Endothelial cell of umbilical vein (primary cell): ENCODE measurements around the gene NBPF26. TPM values are rescaled to one million over a fixed set of nuclear protein-coding genes. Genes with fewer than 3 reads are reported as not detected.
"Not testable (repeated sequence)": the region's sequence is repeated elsewhere in the genome, so short reads cannot be mapped to it uniquely, and the experiment has no call there.

Source experiments
- BruUV-seq: library from RNA; stranded (reverse); fragments of 400-500 nt; replicated peaks from 2 replicates; lab custom pipeline; 2021; lab: Mats Ljungman, UMichigan
- CTCF ChIA-PET: fragments of 300-600, 350-600 bp; sonication (Branson Sonifier 250); formaldehyde crosslinking; loops from one replicate; lab custom pipeline; 2021; ENCODE audit warnings: antibody characterized with exemption, inconsistent platforms; lab: Charles Lee
- POLR2A ChIA-PET: fragments of 300-600, 350-600 bp; sonication (Branson Sonifier 250); formaldehyde crosslinking; loops from one replicate; lab custom pipeline; 2021; ENCODE audit warnings: antibody characterized with exemption, inconsistent platforms; lab: Charles Lee
- DNase-seq: peaks from one replicate; pipeline ENCODE4 v3.0.0-alpha.2; 2011; ENCODE audit warnings: low read depth, low spot score
- FAIRE-seq: peaks from 2 replicates; lab custom pipeline; 2011; peaks lifted over from hg19 to GRCh38; lab: Jason Lieb, UNC
- H2AFZ ChIP-seq: 2 replicates; pipeline ENCODE4 v1.6.0; 2012; ENCODE audit warnings: low read depth, low read length, control low read depth, inconsistent platforms
- H3K27ac ChIP-seq: 2 replicates; pipeline ENCODE4 v1.5.1; 2011; ENCODE audit warnings: low read depth, mild to moderate bottlenecking, control low read depth, low read length, moderate library complexity; ENCODE audit not compliant: insufficient read depth
- H3K27me3 ChIP-seq, 2 experiments: 2 replicates each; pipeline versions ENCODE4 v1.6.0 to v1.6.1; 2011; ENCODE audit warnings: low read length in 2 of 2, mixed read lengths in 1 of 2; ENCODE audit not compliant: control insufficient read depth in 2 of 2, insufficient read depth in 2 of 2
- H3K36me3 ChIP-seq, 2 experiments: 2 replicates in 1 of 2; 3 replicates in 1 of 2; pipeline ENCODE4 v1.5.1; 2011; ENCODE audit warnings: low read length in 2 of 2, mild to moderate bottlenecking in 1 of 2, moderate library complexity in 1 of 2; ENCODE audit not compliant: control insufficient read depth in 2 of 2, insufficient read depth in 2 of 2; ENCODE audit errors: extremely low read depth in 1 of 2
- H3K4me1 ChIP-seq: 3 replicates; pipeline ENCODE4 v1.5.1; 2011; ENCODE audit warnings: mild to moderate bottlenecking, low read length; ENCODE audit not compliant: control insufficient read depth, insufficient read depth; ENCODE audit errors: extremely low read depth
- H3K4me2 ChIP-seq: 2 replicates; pipeline ENCODE4 v1.6.1; 2011; ENCODE audit warnings: low read length, control low read depth, mixed read lengths; ENCODE audit not compliant: insufficient read depth
- H3K4me3 ChIP-seq, 3 experiments: fragments of 200-600 bp in 1 of 3; sonication (generic), shearing (Covaris generic) in 1 of 3; replicated peaks in 1 of 3; 2 replicates each; pipeline ENCODE4 v1.5.1; 2011 to 2016; ENCODE audit warnings: control low read depth in 3 of 3, low read length in 3 of 3, mild to moderate bottlenecking in 2 of 3, inconsistent platforms in 1 of 3, low read depth in 1 of 3, moderate library complexity in 1 of 3; ENCODE audit not compliant: insufficient read depth in 1 of 3
- H3K79me2 ChIP-seq: 2 replicates; pipeline ENCODE4 v1.6.0; 2012; ENCODE audit warnings: low read length, inconsistent platforms; ENCODE audit not compliant: control insufficient read depth, insufficient read depth
- H3K9ac ChIP-seq: replicated peaks from 2 replicates; pipeline ENCODE3; 2011; ENCODE audit warnings: low read length, control low read depth; ENCODE audit not compliant: insufficient read depth; ENCODE audit errors: extremely low read depth
- H3K9me1 ChIP-seq: replicated peaks from 3 replicates; pipeline ENCODE4 v1.6.0; 2011; ENCODE audit warnings: mild to moderate bottlenecking, low read length; ENCODE audit not compliant: control insufficient read depth, insufficient read depth; ENCODE audit errors: extremely low read depth
- H3K9me3 ChIP-seq: replicated peaks from 2 replicates; pipeline ENCODE4 v1.5.1; 2012; ENCODE audit warnings: low read length, inconsistent platforms; ENCODE audit not compliant: control insufficient read depth, insufficient read depth
- H4K20me1 ChIP-seq: replicated peaks from 2 replicates; pipeline ENCODE3; 2011; ENCODE audit warnings: mild to moderate bottlenecking, low read length; ENCODE audit not compliant: control insufficient read depth, insufficient read depth; ENCODE audit errors: extremely low read depth
- CTCF ChIP-seq, 2 donors: IDR thresholded peaks; 1 replicate in 1 of 2; 2 replicates in 1 of 2; pipeline ENCODE4 v1.5.1; 2011; ENCODE audit warnings: low read length in 2 of 2, mild to moderate bottlenecking in 2 of 2, moderate library complexity in 2 of 2, control low read depth in 1 of 2, inconsistent platforms in 1 of 2, low read depth in 1 of 2; ENCODE audit not compliant: insufficient read depth in 1 of 2; ENCODE audit errors: extremely low read depth in 1 of 2
- dilution Hi-C: fragments of 300-500 bp; cut with MboI; formaldehyde crosslinking; loops from one replicate; pipeline ENCODE4 v1.15.0; 2019; ENCODE audit warnings: low sequenced_read_pairs; ENCODE audit not compliant: extremely low pct_ligation_motif_present
- intact Hi-C: fragments of 100-400 bp; cut with micrococcal nuclease; formaldehyde crosslinking; loops from one replicate; pipeline ENCODE4 v1.10.0; 2022
- polyA plus RNA-seq, 4 experiments: library from polyadenylated mRNA; depleted of rRNA in 3 of 4; stranded (reverse) in 3 of 4; unstranded in 1 of 4; fragments of >200 nt; gene quantifications; 2 replicates each; pipeline versions ENCODE4 v1.2.1 to v1.2.3, GENCODE V29; 2011 to 2012; ENCODE audit warnings: missing spikeins in 1 of 4
- total RNA-seq: library from RNA; stranded (reverse); gene quantifications from 2 replicates; pipeline ENCODE4 v1.2.3, GENCODE V29; 2021

Gene NBPF26
- total and polyA plus RNA-seq, 2 donors (not counting 3 experiments of a cell fraction or from before 2014, with no cell fraction given): 4.9 to 9.2 TPM

- intact Hi-C loops, H3K36me3 ChIP-seq, FAIRE-seq, H3K4me2 ChIP-seq, H3K9me1 ChIP-seq, H3K9me3 ChIP-seq, H4K20me1 ChIP-seq, CTCF ChIA-PET, POLR2A ChIA-PET, H3K79me2 ChIP-seq, H3K9ac ChIP-seq, H3K4me1 ChIP-seq, BruUV-seq, H3K27ac ChIP-seq, H2AFZ ChIP-seq, dilution Hi-C loops, H3K27me3 ChIP-seq: not testable (repeated sequence)
- H3K4me3 ChIP-seq: peak overlapping the region in 1 of 3 experiments; percentile 37
- peak in 1 of 2 donors; percentile 9 for TF ChIP-seq CTCF (IDR thresholded peaks at IDR 0.05; ENCODE audit: extremely low read depth in 1 of 2, insufficient read depth in 1 of 2, low read depth in 1 of 2, low read length in 2 of 2)
- DNase-seq: peak; percentile 34
These were observed 120.6 kb downstream of the NBPF26 start for GRCh38 chr1:120844186-120844944.

GRCh38 chr1:120844945-120845330 lies 121.2 kb downstream of the NBPF26 start:
- H4K20me1 ChIP-seq, H3K27ac ChIP-seq, H3K4me1 ChIP-seq, H3K79me2 ChIP-seq, H3K4me3 ChIP-seq, BruUV-seq, CTCF ChIA-PET, H3K9me3 ChIP-seq, DNase-seq, FAIRE-seq, dilution Hi-C loops, POLR2A ChIA-PET, H3K4me2 ChIP-seq, H3K36me3 ChIP-seq, H3K9me1 ChIP-seq, H3K27me3 ChIP-seq, H2AFZ ChIP-seq, intact Hi-C loops, H3K9ac ChIP-seq: not testable (repeated sequence)

GRCh38 chr1:120849400-120850286 lies 125.9 kb downstream of the NBPF26 start:
- H3K9me1 ChIP-seq, DNase-seq, dilution Hi-C loops, H2AFZ ChIP-seq, H3K4me2 ChIP-seq, H3K27ac ChIP-seq, H3K9ac ChIP-seq, FAIRE-seq, H3K27me3 ChIP-seq, POLR2A ChIA-PET, BruUV-seq, H3K4me3 ChIP-seq, H3K79me2 ChIP-seq, CTCF ChIA-PET, H3K4me1 ChIP-seq, H3K9me3 ChIP-seq, H3K36me3 ChIP-seq, H4K20me1 ChIP-seq, intact Hi-C loops: not testable (repeated sequence)
